NCI-H524 treated with DMSO at 0.1 percent for 48 hours (cell line): ENCODE measurements around the gene CCNB3.

ENCODE experiments used
- DNase-seq: peaks from one replicate; lab custom pipeline; 2025; lab: John Stamatoyannopoulos, UW

Gene CCNB3

GRCh38 chrX:50343917-50344316 lies 139.4 kb downstream of the CCNB3 start:
- no peak for DNase-seq

- DNase-seq: no peak
These were observed 168.4 kb downstream of the CCNB3 start for GRCh38 chrX:50372966-50373365.

- DNase-seq: no peak
These were observed 171.1 kb downstream of the CCNB3 start for GRCh38 chrX:50375481-50376267.

- DNase-seq: no peak
These were observed 177.3 kb downstream of the CCNB3 start for GRCh38 chrX:50381729-50382415.

- DNase-seq: no peak
These were observed 182.0 kb downstream of the CCNB3 start for GRCh38 chrX:50386520-50386919.

- DNase-seq: no peak
These were observed 189.3 kb downstream of the CCNB3 start for GRCh38 chrX:50393902-50394301.
